Keratinocyte (primary cell): ENCODE results near the gene S100A7. TPM values are rescaled to one million over a fixed set of nuclear protein-coding genes. Genes with fewer than 3 reads are reported as not detected.

Experiments used
- DNase-seq: peaks from one replicate; pipeline ENCODE4 v3.0.0-alpha.2; 2011; ENCODE audit warnings: low read depth, missing footprints, low spot score
- FAIRE-seq: peaks from 2 replicates; lab custom pipeline; 2011; peaks lifted over from hg19 to GRCh38; lab: Jason Lieb, UNC
- H2AFZ ChIP-seq: 2 replicates; pipeline ENCODE4 v1.6.0; 2012; ENCODE audit warnings: low read length, control low read depth, inconsistent platforms; ENCODE audit not compliant: control insufficient read depth
- H3K27ac ChIP-seq: 2 replicates; pipeline ENCODE4 v1.5.1; 2011; ENCODE audit warnings: low read length; ENCODE audit not compliant: control insufficient read depth, insufficient read depth
- H3K27me3 ChIP-seq: 3 replicates; pipeline ENCODE4 v1.6.0; 2011; ENCODE audit warnings: low read length; ENCODE audit not compliant: control insufficient read depth, insufficient read depth; ENCODE audit errors: extremely low read depth
- H3K36me3 ChIP-seq, 2 experiments: 2 replicates in 1 of 2; 3 replicates in 1 of 2; pipeline ENCODE4 v1.5.1; 2011; ENCODE audit warnings: low read length in 2 of 2, mild to moderate bottlenecking in 1 of 2; ENCODE audit not compliant: control insufficient read depth in 2 of 2, insufficient read depth in 2 of 2; ENCODE audit errors: extremely low read depth in 1 of 2
- H3K4me1 ChIP-seq: 3 replicates; pipeline ENCODE4 v1.5.1; 2011; ENCODE audit warnings: low read length; ENCODE audit not compliant: control insufficient read depth, insufficient read depth; ENCODE audit errors: extremely low read depth
- H3K4me2 ChIP-seq: 3 replicates; pipeline ENCODE4 v1.6.0; 2011; ENCODE audit warnings: low read depth, low read length; ENCODE audit not compliant: control insufficient read depth, insufficient read depth; ENCODE audit errors: extremely low read depth
- H3K4me3 ChIP-seq, 3 experiments: fragments of 200-600 bp in 1 of 3; sonication (generic) in 1 of 3; 2 replicates in 2 of 3; 3 replicates in 1 of 3; pipeline ENCODE4 v1.5.1; 2011 to 2016; ENCODE audit warnings: low read length in 3 of 3, mild to moderate bottlenecking in 3 of 3, control low read depth in 2 of 3, inconsistent platforms in 1 of 3, low read depth in 1 of 3, mixed read lengths in 1 of 3, mixed run types in 1 of 3, moderate library complexity in 1 of 3; ENCODE audit not compliant: control insufficient read depth in 2 of 3, insufficient read depth in 2 of 3; ENCODE audit errors: extremely low read depth in 1 of 3
- H3K79me2 ChIP-seq: 2 replicates; pipeline ENCODE4 v1.6.0; 2012; ENCODE audit warnings: low read length; ENCODE audit not compliant: control insufficient read depth, insufficient read depth
- H3K9ac ChIP-seq: 3 replicates; pipeline ENCODE4 v1.6.0; 2011; ENCODE audit warnings: low read length; ENCODE audit not compliant: control insufficient read depth, insufficient read depth; ENCODE audit errors: extremely low read depth
- H3K9me1 ChIP-seq: 3 replicates; pipeline ENCODE4 v1.6.0; 2011; ENCODE audit warnings: low read length; ENCODE audit not compliant: control insufficient read depth, insufficient read depth; ENCODE audit errors: extremely low read depth
- H3K9me3 ChIP-seq: 2 replicates; pipeline ENCODE4 v1.5.1; 2012; ENCODE audit warnings: low read depth, low read length; ENCODE audit not compliant: control insufficient read depth
- H4K20me1 ChIP-seq: 3 replicates; pipeline ENCODE4 v1.6.0; 2011; ENCODE audit warnings: low read length; ENCODE audit not compliant: control insufficient read depth, insufficient read depth; ENCODE audit errors: extremely low read depth
- EZH2 ChIP-seq: IDR thresholded peaks from one replicate; pipeline ENCODE4 v1.6.1; 2012; ENCODE audit warnings: inconsistent platforms, mild to moderate bottlenecking, low read length, moderate library complexity
- dilution Hi-C: fragments of 300-500 bp; cut with MboI; formaldehyde crosslinking; loops from one replicate; pipeline ENCODE4 v1.7.0; 2020; ENCODE audit warnings: low sequenced_read_pairs; ENCODE audit not compliant: extremely low pct_ligation_motif_present
- polyA plus RNA-seq, 5 experiments: library from polyadenylated mRNA; depleted of rRNA in 3 of 5; stranded (reverse) in 3 of 5; stranded (forward) in 1 of 5; unstranded in 1 of 5; fragments of >200 nt; gene quantifications; 1 replicate in 1 of 5; 2 replicates in 3 of 5; 3 replicates in 1 of 5; pipeline versions ENCODE4 v1.2.1 to v1.2.3, GENCODE V29; 2011 to 2012; ENCODE audit warnings: missing spikeins in 2 of 5, low read depth in 1 of 5, low replicate concordance in 1 of 5
- TF ChIP-seq, protein P1 (sequence below), 3 experiments: IDR thresholded peaks in 1 of 3; conservative IDR thresholded peaks in 1 of 3; optimal IDR thresholded peaks in 1 of 3; 2 replicates in 2 of 3; 3 replicates in 1 of 3; pipeline versions ENCODE3 to v1.5.1; 2011; ENCODE audit warnings: low read length in 3 of 3, mild to moderate bottlenecking in 3 of 3, moderate library complexity in 2 of 3, control low read depth in 1 of 3, inconsistent platforms in 1 of 3; ENCODE audit not compliant: insufficient read depth in 2 of 3; ENCODE audit errors: extremely low read depth in 1 of 3

S100A7 gene
- polyA plus RNA-seq, 1 donor (not counting 4 experiments of a cell fraction or from before 2014, with no cell fraction given), result 31.2 TPM

DNA sequence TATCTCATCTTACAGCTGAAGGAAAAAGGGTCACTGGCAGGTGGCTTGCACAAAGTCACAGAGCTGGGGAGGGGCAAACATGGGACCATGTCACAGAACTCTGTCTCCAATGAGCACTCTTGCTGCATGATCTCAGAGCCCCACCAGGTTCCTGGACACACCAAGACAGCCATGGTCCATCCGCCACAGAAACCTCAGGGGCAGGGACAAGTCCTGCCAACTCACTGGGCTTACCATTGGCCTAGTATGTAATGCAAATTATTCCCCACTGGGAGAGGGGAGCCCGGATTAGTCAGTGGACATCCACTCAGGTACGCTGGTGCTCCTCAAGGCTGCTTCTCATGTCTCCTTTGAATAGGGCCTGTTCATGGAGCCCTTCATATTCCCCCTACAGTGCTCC, 29.9 kb downstream of the S100A7 start:
- Histone ChIP-seq H2AFZ (no peak overlapping the region), H3K36me3 (no peaks in the 10 kb centered on the region), H3K9ac (no peak overlapping the region), H3K9me1 (no peaks in the 10 kb centered on the region), H4K20me1 (no peaks in the 10 kb centered on the region), H3K79me2 (no peaks in the 10 kb centered on the region), H3K4me1 (peaks cover 7% of the 10 kb centered on the region), H3K27ac (no peak overlapping the region), H3K27me3 (peaks cover 13% of the 10 kb centered on the region), H3K9me3 (no peaks in the 10 kb centered on the region), H3K4me3 (no peak overlapping the region), H3K4me2 (no peak overlapping the region)
- dilution Hi-C loops, result no loop called here
- DNase-seq, result no peak
- FAIRE-seq, result no peak
- TF ChIP-seq, protein P1, sequence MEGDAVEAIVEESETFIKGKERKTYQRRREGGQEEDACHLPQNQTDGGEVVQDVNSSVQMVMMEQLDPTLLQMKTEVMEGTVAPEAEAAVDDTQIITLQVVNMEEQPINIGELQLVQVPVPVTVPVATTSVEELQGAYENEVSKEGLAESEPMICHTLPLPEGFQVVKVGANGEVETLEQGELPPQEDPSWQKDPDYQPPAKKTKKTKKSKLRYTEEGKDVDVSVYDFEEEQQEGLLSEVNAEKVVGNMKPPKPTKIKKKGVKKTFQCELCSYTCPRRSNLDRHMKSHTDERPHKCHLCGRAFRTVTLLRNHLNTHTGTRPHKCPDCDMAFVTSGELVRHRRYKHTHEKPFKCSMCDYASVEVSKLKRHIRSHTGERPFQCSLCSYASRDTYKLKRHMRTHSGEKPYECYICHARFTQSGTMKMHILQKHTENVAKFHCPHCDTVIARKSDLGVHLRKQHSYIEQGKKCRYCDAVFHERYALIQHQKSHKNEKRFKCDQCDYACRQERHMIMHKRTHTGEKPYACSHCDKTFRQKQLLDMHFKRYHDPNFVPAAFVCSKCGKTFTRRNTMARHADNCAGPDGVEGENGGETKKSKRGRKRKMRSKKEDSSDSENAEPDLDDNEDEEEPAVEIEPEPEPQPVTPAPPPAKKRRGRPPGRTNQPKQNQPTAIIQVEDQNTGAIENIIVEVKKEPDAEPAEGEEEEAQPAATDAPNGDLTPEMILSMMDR (optimal IDR thresholded peaks at IDR 0.05 in 1 of 3, IDR thresholded peaks at IDR 0.05 in 1 of 3, conservative IDR thresholded peaks at IDR 0.05 in 1 of 3; ENCODE audit: extremely low read depth in 1 of 3, insufficient read depth in 2 of 3, low read length in 3 of 3), result no peak
- TF ChIP-seq EZH2, result no peak

DNA sequence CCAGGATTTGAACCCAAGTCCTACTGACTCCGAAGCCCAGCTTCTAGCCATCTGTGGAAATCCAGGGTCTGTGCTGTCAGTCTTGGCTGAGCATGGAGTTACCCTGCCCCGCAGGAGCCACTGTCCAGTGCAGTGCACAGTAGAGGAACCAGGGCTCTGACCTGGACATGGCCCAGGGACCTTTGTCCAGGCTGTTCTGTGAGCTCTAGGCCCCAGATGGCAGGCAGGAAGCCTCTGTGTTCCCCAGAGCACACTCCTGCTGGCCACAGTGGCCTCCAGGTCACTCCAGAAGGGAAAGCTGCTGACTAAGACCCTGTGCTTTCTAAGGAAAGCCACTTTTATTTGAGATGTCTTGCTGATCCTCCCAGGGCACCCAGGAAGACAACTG, 30.3 kb downstream of the S100A7 start:
- peaks cover 13% of the 10 kb centered on the region for H3K27me3 ChIP-seq
- DNase-seq, result no peak

More for the DNA sequence above, 30.3 kb downstream of the S100A7 start:
- no peak for FAIRE-seq
- no peak overlapping the region for H3K4me3 ChIP-seq
- no peak overlapping the region for H3K9ac ChIP-seq
- no peaks in the 10 kb centered on the region for H4K20me1 ChIP-seq
- H3K9me3 ChIP-seq, result no peaks in the 10 kb centered on the region
- H3K4me1 ChIP-seq, result peaks cover 7% of the 10 kb centered on the region
- no peaks in the 10 kb centered on the region for H3K79me2 ChIP-seq
- no peak overlapping the region for H2AFZ ChIP-seq
- H3K4me2 ChIP-seq, result no peak overlapping the region
- no peaks in the 10 kb centered on the region for H3K9me1 ChIP-seq
- dilution Hi-C loops, result no loop called here
- TF ChIP-seq, protein P1 (optimal IDR thresholded peaks at IDR 0.05 in 1 of 3, IDR thresholded peaks at IDR 0.05 in 1 of 3, conservative IDR thresholded peaks at IDR 0.05 in 1 of 3; ENCODE audit: extremely low read depth in 1 of 3, insufficient read depth in 2 of 3, low read length in 3 of 3), result no peak
- H3K36me3 ChIP-seq, result no peaks in the 10 kb centered on the region
- H3K27ac ChIP-seq, result no peak overlapping the region
